ENCODE measurements around the gene PCDHA9. TPM values are rescaled to one million over a fixed set of nuclear protein-coding genes. Genes with fewer than 3 reads are reported as not detected.

PCDHA9 gene
- total RNA-seq, 4 donors from 2014 or later: under 0.01 to 0.34 (median 0.19) TPM; not detected in 1

GRCh38 chr5:140877262-140877581, 29.0 kb downstream of the PCDHA9 start:
- TF ChIP-seq CTCF (IDR thresholded peaks at IDR 0.05; ENCODE audit: low read depth): no peak

- no peak for TF ChIP-seq CTCF (IDR thresholded peaks at IDR 0.05; ENCODE audit: low read depth)
Observed at GRCh38 chr5:140881889-140882590, 33.9 kb downstream of the PCDHA9 start, which contains the start of gene PCDHA13. PCDHA13 (plus strand) TSS chr5:140882124; CDS start chr5:140882269, 145 bp downstream.

- TF ChIP-seq CTCF (IDR thresholded peaks at IDR 0.05; ENCODE audit: low read depth): no peak
Observed at GRCh38 chr5:140882591-140882899, 34.4 kb downstream of the PCDHA9 start.

DNA sequence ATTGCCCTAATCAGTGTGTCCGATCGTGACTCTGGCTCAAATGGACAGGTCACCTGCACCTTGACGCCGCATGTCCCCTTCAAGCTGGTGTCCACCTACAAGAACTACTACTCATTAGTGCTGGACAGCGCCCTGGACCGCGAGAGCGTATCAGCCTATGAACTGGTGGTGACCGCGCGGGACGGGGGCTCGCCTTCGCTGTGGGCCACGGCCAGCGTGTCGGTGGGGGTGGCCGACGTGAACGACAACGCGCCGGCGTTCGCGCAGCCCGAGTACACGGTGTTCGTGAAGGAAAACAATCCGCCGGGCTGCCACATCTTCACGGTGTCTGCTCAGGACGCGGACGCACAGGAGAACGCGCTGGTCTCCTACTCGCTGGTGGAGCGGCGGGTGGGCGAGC, 35.2 kb downstream of the PCDHA9 start:
- TF ChIP-seq CTCF (IDR thresholded peaks at IDR 0.05; ENCODE audit: low read depth): no peak

DNA sequence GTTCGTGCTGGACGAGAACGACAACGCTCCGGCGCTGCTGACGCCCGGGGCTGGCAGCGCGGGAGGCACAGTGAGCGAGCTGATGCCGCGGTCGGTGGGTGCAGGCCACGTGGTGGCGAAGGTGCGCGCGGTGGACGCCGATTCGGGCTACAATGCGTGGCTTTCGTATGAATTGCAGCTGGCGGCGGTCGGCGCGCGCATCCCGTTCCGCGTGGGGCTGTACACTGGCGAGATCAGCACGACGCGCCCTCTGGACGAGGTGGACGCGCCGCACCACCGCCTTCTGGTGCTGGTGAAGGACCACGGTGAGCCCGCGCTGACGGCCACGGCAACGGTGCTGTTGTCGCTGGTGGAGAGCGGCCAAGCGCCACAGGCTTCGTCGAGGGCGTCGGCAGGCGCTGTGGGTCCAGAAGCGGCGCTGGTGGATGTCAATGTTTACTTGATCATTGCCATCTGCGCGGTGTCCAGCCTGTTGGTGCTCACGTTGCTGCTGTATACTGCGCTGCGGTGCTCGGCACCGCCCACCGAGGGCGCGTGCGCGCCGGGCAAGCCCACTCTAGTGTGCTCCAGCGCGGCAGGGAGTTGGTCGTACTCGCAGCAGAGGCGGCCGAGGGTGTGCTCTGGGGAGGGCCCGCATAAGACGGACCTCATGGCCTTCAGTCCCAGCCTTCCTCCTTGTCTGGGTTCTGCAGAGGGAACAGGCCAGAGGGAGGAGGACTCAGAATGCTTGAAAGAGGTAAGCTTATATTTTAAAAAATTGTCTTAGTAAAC, 35.9 kb downstream of the PCDHA9 start:
- no peak for TF ChIP-seq CTCF (IDR thresholded peaks at IDR 0.05; ENCODE audit: low read depth)

Other genes starting within 250 kb of the PCDHA9 start
- gene CD14, start 215.2 kb upstream of the PCDHA9 start, total RNA-seq: 100 to 1,000 TPM in 2 of 4 donors, 10 to 100 TPM in 2; 61.2 to 114 (median 97.3) TPM
- 10 to 100 TPM; 11.4 to 64.5 (median 23.7) TPM for gene TMCO6, start 208.9 kb upstream of the PCDHA9 start, total RNA-seq
- 10 to 100 TPM; 63.2 to 83.2 (median 74.8) TPM for gene NDUFA2, start 200.8 kb upstream of the PCDHA9 start, total RNA-seq
- gene IK, start 200.6 kb upstream of the PCDHA9 start, total RNA-seq: 100 to 1,000 TPM in 3 of 4 donors, 10 to 100 TPM in 1; 80.7 to 144 (median 114) TPM
- gene WDR55, start 183.5 kb upstream of the PCDHA9 start, total RNA-seq: 10 to 100 TPM; 11.4 to 31.6 (median 19.8) TPM
- 1 to 10 TPM in 2 of 4 donors, under 1 TPM in 1, not detected in 1; 0.66 to 1.3 (median 1.2) TPM for gene DND1, start 174.8 kb upstream of the PCDHA9 start, total RNA-seq
- gene HARS1, start 157.0 kb upstream of the PCDHA9 start, total RNA-seq: 10 to 100 TPM; 38.4 to 49.8 (median 47.4) TPM
- gene HARS2, start 156.9 kb upstream of the PCDHA9 start, total RNA-seq: 10 to 100 TPM; 23.2 to 32.1 (median 31.4) TPM
- gene ZMAT2, start 147.9 kb upstream of the PCDHA9 start, total RNA-seq: 10 to 100 TPM; 35.0 to 48.7 (median 43.0) TPM
- gene PCDHA1, start 62.2 kb upstream of the PCDHA9 start, total RNA-seq: not detected
- under 1 TPM in 1 of 4 donors, not detected in 3; 0.38 TPM for gene PCDHA2, start 53.5 kb upstream of the PCDHA9 start, total RNA-seq
- gene PCDHA3, start 47.3 kb upstream of the PCDHA9 start, total RNA-seq: under 1 TPM; 0.16 to 0.34 (median 0.20) TPM
- 1 to 10 TPM in 1 of 4 donors, under 1 TPM in 3; 0.16 to 1.3 (median 0.76) TPM for gene PCDHA4, start 41.3 kb upstream of the PCDHA9 start, total RNA-seq
- gene PCDHA5, start 26.8 kb upstream of the PCDHA9 start, total RNA-seq: under 1 TPM in 3 of 4 donors, not detected in 1; 0.33 to 0.57 (median 0.51) TPM
- under 1 TPM; 0.22 to 0.49 (median 0.36) TPM for gene PCDHA6, start 20.4 kb upstream of the PCDHA9 start, total RNA-seq
- gene PCDHA7, start 14.1 kb upstream of the PCDHA9 start, total RNA-seq: under 1 TPM; 0.17 to 0.44 (median 0.26) TPM
- under 1 TPM in 1 of 4 donors, not detected in 3; 0.17 TPM for gene PCDHA8, start 7.2 kb upstream of the PCDHA9 start, total RNA-seq
- gene PCDHA10, start 7.5 kb downstream of the PCDHA9 start, total RNA-seq: 1 to 10 TPM in 1 of 4 donors, under 1 TPM in 3; 0.51 to 1.9 (median 0.66) TPM
- under 1 TPM in 3 of 4 donors, not detected in 1; 0.22 to 0.34 (median 0.33) TPM for gene PCDHA11, start 20.6 kb downstream of the PCDHA9 start, total RNA-seq
- gene PCDHA12, start 26.9 kb downstream of the PCDHA9 start, total RNA-seq: under 1 TPM in 3 of 4 donors, not detected in 1; 0.17 to 0.22 (median 0.19) TPM
- 1 to 10 TPM in 1 of 4 donors, under 1 TPM in 3; 0.34 to 1.5 (median 0.69) TPM for gene PCDHA13, start 33.7 kb downstream of the PCDHA9 start, total RNA-seq
- gene PCDHAC1, start 77.9 kb downstream of the PCDHA9 start, total RNA-seq: 1 to 10 TPM in 1 of 4 donors, under 1 TPM in 3; 0.44 to 1.9 (median 0.74) TPM
- gene PCDHAC2, start 118.1 kb downstream of the PCDHA9 start, total RNA-seq: 1 to 10 TPM in 1 of 4 donors, under 1 TPM in 3; 0.49 to 1.1 (median 0.81) TPM
- gene PCDHB1, start 203.0 kb downstream of the PCDHA9 start, total RNA-seq: not detected
- gene PCDHB2, start 246.2 kb downstream of the PCDHA9 start, total RNA-seq: 1 to 10 TPM; 1.8 to 3.2 (median 2.1) TPM

Measured in subcutaneous adipose tissue (tissue), 4 donors.